HG02571 (cell line): ENCODE results near the gene MACF1.

Source experiments
- ATAC-seq: cut with Tn5 transposase; IDR thresholded peaks from one replicate; pipeline ENCODE4 v1.9.1; 2021; ENCODE audit warnings: mild to moderate bottlenecking, moderate library complexity; ENCODE audit not compliant: unreplicated experiment

Gene MACF1

DNA sequence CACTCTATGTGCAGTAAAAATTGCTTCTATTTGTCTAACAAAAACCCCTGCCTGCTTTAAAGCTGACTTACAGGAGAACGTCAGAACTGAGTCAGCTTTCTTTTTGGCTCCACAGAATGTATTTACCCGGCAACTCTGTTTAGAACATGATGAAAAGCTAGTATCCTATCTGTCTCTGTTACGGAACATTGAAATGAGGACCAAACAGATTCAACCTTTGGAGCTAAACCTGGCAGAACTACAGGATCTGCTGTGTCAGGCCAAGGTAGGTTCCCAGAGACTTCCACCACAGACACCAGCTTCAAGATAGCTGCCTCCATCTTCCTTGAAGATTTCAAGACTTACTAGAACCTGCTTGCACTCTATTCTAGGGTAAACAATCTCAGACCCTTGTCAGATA lies 132.6 kb downstream of the MACF1 start:
- ATAC-seq = no peak

DNA sequence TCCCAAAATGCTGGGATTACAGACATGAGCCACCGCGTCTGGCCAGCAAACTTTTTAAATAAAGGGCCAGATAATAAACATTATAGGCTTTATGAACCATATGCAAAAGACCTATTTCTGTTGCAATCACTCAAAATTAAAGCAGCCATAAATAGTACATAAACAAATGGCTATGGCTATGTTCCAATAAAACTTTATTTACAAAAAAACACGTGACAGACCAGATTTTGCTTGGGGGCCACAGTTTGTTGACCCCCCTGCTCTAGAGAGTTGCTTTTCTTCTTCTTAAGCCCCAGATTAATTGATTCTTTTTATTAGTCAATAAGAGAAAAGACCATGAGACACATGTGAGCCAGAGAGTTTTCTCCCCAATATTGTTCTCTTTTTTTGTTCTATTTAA lies 138.3 kb downstream of the MACF1 start:
- ATAC-seq = no peak

DNA sequence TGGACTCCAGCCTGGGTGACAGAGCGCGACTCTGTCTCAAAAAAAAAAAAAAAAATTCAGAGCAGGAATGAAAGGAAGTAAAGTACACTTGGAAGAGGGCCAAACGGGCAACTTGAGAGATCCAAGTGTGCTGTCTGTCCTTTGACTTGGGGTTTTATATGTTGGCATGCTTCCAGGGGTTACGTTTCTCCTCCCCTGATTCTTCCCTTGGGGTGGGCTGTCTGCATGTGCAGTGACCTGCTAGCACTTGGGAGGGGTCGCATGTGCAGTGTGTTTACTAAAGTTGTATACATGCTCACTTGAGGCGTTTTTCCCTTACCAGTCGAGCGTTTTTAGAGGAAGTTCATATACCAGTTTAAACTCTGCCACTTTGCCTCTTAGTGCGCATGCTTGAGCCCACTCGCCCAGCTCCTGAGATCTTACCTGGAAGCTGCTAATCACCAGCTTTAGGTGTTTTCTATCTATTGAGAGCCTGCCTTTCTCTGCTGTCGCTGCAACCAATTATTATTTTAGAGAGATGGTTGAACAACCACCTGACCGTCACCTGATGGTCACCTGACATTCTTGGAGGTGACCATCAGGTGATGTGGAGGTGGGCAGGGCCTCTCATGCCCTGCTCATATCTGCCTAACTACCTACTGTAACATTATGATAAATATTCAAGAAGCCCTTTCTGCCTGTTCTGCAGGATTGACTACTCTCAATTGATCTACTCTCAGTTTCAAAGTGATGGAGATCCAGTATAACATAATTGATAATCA lies 140.1 kb downstream of the MACF1 start:
- no peak for ATAC-seq

DNA sequence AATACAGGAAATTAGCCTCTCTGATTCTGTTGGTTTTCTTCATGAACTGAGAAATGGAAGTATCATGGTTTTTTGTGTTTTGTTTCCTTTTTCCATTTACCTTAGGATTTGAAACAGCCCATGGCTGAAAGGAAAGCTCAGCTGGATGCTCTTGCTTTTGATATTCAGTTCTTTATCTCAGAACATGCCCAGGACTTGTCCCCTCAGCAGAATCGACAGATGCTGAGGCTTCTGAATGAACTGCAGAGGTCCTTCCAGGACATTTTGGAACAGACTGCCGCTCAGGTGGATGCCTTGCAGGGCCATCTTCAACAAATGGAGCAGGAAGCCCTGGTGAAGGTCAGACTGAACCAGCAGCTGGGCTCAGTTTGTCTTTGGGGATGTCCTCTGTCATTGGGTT lies 142.4 kb downstream of the MACF1 start:
- ATAC-seq = no peak

DNA sequence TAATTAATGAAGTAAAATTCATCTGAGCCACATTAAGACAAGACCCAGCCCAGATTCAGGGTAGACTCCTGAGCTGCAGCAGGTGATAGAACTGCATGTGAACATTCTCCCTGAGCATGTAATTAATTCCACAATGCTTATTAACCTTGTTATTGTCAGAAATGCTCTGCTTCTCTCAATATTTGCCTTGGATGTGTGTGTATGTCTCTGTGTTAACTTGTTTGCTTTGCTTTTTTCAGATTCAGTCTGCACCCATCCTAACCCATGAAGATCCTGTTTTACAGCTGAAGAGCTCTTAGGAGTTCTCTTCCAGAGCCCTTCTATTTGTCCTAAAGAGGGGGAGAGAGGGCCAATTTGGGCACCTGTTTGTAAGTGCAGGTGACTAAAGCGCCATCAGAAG lies 143.8 kb downstream of the MACF1 start:
- no peak for ATAC-seq

DNA sequence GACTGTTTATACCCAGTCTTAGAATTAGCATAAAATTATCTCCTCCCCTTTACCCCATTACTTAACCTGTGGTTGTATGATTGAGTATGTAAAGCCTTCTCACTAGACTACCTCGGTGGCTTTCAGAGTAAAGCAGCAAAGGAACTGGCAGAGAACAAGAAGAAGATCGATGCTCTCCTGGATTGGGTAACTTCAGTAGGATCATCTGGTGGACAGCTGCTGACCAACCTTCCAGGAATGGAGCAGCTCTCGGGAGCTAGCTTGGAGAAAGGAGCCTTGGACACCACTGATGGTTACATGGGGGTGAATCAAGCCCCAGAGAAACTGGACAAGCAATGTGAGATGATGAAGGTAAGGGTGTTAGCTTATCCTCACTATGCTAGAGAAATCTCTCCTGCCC lies 148.4 kb downstream of the MACF1 start:
- ATAC-seq = no peak

DNA sequence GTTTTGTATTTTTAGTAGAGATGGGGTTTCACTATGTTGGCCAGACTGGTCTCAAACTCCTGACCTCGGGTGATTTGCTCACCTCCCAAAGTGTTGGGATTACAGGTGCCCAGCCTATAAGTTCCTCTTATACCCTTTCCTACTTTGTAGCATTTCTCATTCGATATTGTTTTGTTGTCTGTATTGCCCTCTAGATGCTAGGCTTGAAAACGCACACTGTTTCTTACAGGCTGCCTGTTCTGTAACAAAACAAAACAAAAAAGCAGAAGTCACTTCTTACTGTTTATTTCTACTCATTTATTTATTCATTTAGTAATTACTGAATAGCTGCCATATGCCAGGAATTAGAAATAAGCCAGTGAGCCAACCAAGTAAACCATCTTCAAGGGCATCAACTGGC lies 150.1 kb downstream of the MACF1 start:
- no peak for ATAC-seq

DNA sequence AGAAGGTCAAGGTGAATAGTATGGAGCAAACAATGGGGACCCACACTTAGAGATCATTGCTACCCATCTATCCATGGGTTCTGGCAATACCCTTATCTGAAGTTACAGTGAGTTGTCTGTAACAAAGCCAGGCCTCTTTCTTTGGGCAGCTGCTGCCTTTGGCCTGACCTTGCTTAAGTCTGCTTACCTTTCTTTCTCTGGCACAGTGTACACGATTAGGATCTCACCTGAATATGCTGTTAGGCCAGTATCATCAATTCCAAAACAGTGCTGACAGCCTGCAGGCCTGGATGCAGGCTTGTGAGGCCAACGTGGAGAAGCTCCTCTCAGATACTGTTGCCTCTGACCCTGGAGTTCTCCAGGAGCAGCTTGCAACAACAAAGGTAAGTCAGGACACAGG lies 154.0 kb downstream of the MACF1 start:
- ATAC-seq = no peak

DNA sequence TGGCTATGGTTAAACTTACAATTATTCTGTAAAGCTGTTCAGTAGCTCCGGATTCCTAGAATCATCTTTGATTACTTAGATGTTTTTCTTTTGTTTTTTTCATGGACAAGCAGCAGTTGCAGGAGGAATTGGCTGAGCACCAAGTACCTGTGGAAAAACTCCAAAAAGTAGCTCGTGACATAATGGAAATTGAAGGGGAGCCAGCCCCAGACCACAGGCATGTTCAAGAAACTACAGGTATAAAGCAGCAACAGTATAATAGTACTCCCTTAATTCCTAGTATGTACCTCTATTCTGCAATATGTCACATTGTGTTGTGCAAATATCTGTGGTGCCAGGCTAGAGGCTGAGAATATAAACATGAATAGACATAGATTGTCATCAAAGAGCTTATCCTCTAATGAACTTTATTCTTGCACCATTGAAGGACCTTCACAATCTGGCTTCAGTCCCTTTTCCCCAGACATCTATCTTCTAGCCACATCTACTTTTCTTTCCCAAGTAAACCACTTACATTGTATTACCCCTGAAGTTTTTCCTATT lies 154.6 kb downstream of the MACF1 start:
- ATAC-seq = no peak

DNA sequence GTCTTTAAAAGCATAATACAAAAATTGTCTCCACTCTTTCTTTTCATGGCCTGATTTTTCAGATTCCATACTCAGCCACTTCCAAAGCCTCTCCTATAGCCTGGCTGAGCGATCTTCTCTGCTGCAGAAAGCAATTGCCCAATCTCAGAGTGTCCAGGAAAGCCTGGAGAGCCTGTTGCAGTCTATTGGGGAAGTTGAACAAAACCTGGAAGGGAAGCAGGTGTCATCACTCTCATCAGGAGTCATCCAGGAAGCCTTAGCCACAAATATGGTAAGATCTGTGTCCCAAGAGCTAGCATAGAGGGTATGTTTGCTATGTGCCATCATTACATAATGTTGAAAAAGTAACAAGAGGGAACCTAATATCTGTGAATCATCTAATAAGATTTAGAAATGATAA lies 156.2 kb downstream of the MACF1 start:
- no peak for ATAC-seq

DNA sequence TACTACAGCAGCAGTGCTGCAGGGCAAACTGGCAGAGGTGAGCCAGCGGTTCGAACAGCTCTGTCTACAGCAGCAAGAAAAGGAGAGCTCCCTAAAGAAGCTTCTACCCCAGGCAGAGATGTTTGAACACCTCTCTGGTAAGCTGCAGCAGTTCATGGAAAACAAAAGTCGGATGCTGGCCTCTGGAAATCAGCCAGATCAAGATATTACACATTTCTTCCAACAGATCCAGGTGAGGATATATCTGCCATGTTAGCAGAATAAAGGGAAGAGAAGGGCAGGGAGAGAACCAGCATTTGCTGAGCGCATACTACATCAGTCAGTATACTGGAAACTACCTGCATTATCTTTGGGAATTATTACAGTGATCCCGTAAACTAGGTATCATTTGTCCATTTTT lies 157.0 kb downstream of the MACF1 start:
- no peak for ATAC-seq

DNA sequence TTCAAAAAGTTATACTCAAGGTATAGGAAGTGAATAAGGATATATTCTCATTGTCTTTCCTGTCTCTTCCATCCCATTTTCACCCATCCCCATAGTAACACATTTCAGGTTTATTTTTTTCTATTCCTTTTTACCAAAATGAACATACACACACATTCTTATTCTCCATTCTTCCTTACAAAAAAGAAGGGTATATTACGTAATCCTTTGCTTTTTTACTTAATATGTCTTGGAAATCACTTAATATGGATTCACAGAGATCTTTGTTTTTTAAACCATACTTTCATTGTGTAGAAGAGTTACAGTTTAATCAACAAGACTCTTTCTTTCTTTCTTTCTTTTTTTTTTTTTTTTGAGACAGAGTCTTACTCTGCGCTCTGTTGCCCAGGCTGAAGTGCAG lies 158.8 kb downstream of the MACF1 start:
- ATAC-seq = no peak

DNA sequence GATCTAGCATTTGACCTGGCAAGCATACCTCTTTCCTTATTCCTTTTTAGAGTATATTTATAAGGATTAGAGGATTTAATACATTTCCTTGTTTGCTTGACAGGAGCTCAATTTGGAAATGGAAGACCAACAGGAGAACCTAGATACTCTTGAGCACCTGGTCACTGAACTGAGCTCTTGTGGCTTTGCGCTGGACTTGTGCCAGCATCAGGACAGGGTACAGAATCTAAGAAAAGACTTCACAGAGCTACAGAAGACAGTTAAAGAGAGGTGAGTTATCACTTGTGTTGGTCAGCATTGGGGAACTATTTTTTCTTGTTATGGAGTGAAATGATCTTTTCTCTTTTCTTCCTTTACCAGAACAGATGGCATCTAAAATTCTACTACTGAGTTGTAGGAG lies 163.6 kb downstream of the MACF1 start:
- no peak for ATAC-seq

DNA sequence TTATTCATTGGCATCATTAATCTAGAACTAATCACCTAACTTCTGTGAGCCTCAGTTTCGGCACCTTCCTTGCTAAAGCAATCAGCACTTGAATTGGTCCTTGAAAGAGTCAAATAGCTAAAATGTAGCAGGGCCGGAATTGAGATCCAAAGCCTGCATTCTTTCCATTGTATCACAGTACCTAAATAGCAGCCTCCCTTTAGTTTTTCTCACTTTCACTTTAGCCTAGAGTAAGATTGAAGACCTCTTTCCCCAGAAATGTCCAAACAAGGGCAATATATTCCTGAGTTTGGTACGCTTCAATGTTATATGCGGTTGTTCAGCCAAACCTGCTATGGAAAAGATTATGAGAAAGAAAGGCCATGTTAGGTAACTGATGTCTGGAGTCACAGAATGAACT lies 165.1 kb downstream of the MACF1 start:
- no peak for ATAC-seq

DNA sequence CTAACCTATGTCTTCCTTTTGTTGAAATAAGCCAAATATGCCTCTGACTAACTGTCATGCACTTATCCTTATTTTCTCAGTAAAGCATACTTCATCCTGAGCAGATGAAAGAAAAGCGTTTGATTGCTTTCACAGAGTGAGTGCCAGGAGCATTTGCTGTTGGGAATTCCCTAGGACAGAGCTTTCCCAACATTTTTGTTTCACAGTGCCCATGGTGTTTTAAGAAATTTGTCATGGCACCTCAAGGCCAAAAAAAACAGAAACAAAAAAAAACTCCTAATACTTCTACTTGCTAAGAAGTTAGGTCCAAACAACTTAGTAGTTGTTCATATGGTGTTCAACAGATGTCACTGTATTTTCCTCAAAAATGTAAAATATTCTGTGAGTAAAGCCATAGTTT lies 166.1 kb downstream of the MACF1 start:
- ATAC-seq = no peak

DNA sequence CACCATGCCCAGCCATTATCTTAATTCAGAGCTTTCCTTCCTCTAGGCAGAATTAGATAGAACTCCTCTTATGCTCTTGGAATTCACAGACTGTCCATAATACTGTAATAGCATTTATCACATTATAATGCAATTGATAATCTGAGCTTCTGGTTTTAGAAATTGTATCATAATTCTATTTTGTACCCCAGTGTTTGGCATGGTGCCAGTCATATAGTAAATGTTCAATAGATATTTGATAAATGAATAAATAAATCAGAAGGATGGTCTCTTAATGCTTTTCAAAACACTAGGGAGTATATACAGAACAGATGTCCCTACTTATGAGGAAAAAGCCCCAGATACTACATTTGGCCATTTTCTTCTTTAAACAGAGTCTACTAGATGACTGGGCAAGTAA lies 167.6 kb downstream of the MACF1 start:
- no peak for ATAC-seq

DNA sequence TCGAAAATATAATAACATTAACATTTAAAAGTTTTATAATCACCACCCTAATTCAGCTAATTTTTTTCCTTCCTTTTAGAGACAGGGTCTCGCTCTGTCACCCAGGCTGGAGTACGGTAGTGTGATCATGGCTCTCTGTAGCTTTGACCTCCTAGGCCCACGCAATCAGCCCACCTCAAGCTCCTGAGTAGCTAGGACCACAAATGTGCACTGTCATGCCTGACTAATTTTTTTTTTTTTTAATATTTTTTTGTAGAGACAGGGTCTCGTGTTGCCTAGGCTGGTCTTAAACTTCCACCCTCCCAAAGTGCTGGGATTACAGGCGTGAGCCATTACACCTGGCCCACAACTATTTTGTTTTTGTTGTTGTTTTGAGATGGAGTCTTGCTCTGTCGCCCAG lies 172.2 kb downstream of the MACF1 start:
- no peak for ATAC-seq

DNA sequence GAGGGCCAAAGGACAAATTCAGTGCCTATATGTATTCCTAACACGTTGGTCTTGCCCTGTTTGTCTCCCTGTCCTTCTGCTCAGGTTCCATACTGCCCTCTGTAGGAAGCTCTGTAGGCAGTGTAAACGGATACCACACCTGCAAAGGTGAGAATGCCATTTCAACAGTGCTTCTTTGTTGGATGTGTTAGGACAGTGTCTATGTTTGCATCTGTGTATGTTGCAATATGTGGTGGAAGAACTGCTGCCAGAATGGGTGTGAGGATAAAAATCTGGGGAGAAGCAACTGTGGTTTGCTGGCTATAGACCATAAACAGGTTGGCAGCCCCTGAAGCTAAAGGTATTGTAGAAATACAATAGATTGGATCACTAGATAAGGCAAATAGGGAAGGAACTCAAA lies 173.9 kb downstream of the MACF1 start:
- ATAC-seq = no peak

DNA sequence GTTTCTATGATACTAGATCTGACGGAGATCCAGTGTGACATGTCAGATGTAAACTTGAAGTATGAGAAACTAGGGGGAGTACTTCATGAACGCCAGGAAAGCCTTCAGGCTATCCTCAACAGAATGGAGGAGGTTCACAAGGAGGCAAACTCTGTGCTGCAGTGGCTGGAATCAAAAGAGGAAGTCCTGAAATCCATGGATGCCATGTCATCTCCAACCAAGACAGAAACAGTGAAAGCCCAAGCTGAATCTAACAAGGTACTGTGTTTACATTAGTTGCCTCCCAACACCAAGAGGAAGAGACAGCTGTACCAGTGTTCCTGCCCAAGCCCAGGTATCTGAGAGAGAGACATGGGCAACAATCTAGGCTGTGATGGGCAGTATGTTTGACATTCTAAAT lies 174.7 kb downstream of the MACF1 start:
- no peak for ATAC-seq

DNA sequence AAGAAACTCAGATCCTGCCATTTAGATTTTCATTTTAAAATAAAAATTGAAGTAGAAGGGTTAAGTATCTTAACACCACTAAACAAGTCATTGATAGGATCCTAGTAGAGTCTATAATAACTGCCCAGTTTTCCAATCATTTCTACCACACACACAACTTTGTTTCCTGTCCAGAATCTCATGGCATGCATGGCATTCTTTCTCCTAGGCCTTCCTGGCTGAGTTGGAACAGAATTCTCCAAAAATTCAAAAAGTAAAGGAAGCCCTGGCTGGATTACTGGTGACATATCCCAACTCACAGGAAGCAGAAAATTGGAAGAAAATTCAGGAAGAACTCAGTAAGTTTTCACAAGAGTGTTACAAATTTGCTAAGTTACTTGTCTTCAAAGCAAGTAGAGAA lies 175.5 kb downstream of the MACF1 start:
- ATAC-seq = no peak

DNA sequence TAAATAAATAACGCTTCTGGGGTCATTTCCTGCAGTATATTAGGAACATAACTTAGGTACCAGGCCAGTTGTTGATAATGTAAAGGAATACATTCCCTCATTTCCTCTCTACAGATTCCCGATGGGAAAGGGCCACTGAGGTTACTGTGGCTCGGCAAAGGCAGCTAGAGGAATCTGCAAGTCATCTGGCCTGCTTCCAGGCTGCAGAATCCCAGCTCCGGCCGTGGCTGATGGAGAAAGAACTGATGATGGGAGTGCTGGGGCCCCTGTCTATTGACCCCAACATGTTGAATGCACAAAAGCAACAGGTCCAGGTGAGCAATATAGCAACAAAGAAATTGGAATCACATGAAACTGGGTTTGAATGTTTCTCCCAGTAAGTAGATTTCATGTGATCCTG lies 177.3 kb downstream of the MACF1 start:
- no peak for ATAC-seq

DNA sequence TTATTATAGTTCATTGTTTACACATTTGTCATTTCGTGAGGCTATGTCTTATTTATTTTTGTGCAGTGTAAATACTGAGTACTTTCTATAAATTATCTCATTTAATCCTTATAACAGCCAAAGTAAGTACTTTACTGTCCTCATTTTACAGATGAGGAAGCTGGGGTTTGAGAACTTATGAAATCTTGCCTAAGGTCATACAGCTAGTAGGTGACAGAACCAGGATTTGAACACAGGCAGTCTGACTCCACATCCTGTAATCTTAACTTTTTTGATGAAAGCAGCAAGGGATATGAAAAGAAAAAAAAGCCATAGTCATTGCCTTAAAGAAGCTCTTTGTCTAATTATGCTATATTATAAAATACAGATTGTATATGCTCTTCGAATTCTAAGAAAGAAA lies 179.8 kb downstream of the MACF1 start:
- no peak for ATAC-seq
